ENCODE data around the gene AMT.
A peak's percentile ranks its signal among the peaks of the same experiment; 100 is the strongest.
"Not testable (repeated sequence)": the region's sequence is repeated elsewhere in the genome, so short reads cannot be mapped to it uniquely, and the experiment has no call there.

Gene AMT

GRCh38 chr3:49421890-49422378 lies 339 bp downstream of the AMT start:
- no peak for DNase-seq

GRCh38 chr3:49417516-49418120 lies 4.7 kb downstream of the AMT start:
- DNase-seq: no peak

GRCh38 chr3:49416867-49417266 lies 5.4 kb downstream of the AMT start:
- no peak for DNase-seq

GRCh38 chr3:49415931-49416601 lies 6.2 kb downstream of the AMT start:
- peak; percentile 84 for DNase-seq

- DNase-seq: no peak
These were observed 7.5 kb downstream of the AMT start for GRCh38 chr3:49414753-49415152.

GRCh38 chr3:49413338-49413734 lies 8.9 kb downstream of the AMT start:
- DNase-seq: no peak

GRCh38 chr3:49412632-49413337 lies 9.5 kb downstream of the AMT start:
- DNase-seq: no peak

GRCh38 chr3:49411968-49412631 lies 10.2 kb downstream of the AMT start, which contains the start of the genes RHOA and TCTA:
Gene RHOA, minus strand, starts transcription at chr3:49411976. Its CDS starts 36,387 bp downstream, at chr3:49375589.
Gene TCTA, plus strand, starts transcription at chr3:49412423. Its CDS starts 4 bp downstream, at chr3:49412427.
- peak; percentile 100 for DNase-seq

- DNase-seq: peak; percentile 76
These were observed 10.7 kb downstream of the AMT start for GRCh38 chr3:49411535-49411967.

GRCh38 chr3:49410846-49411534 lies 11.3 kb downstream of the AMT start:
- no peak for DNase-seq

GRCh38 chr3:49410066-49410845 lies 12.0 kb downstream of the AMT start:
- DNase-seq: no peak

- DNase-seq: peak; percentile 49
These were observed 15.4 kb downstream of the AMT start for GRCh38 chr3:49406571-49407565.

GRCh38 chr3:49405570-49405969 lies 16.7 kb downstream of the AMT start:
- DNase-seq: not testable (repeated sequence)

- no peak for DNase-seq
These were observed 18.4 kb downstream of the AMT start for GRCh38 chr3:49403891-49404290.

GRCh38 chr3:49401766-49402165 lies 20.5 kb downstream of the AMT start:
- DNase-seq: no peak

GRCh38 chr3:49399461-49399860 lies 22.8 kb downstream of the AMT start:
- DNase-seq: no peak

GRCh38 chr3:49397470-49397869 lies 24.8 kb downstream of the AMT start:
- DNase-seq: peak; percentile 88

GRCh38 chr3:49391310-49391709 lies 31.0 kb downstream of the AMT start:
- not testable (repeated sequence) for DNase-seq

GRCh38 chr3:49389297-49389696 lies 33.0 kb downstream of the AMT start:
- no peak for DNase-seq

- DNase-seq: no peak
These were observed 33.9 kb downstream of the AMT start for GRCh38 chr3:49388289-49388820.
